ENCODE results near the gene ACTL7B.
"Not testable (repeated sequence)": the region's sequence is repeated elsewhere in the genome, so short reads cannot be mapped to it uniquely, and the experiment has no call there.

ACTL7B gene

GRCh38 chr9:108869092-108869725, 13.4 kb upstream of the ACTL7B start:
- no peak for DNase-seq

GRCh38 chr9:108867829-108868228, 12.0 kb upstream of the ACTL7B start:
- no peak for DNase-seq

GRCh38 chr9:108867116-108867515, 11.3 kb upstream of the ACTL7B start:
- no peak for DNase-seq

- DNase-seq: no peak
Measured at GRCh38 chr9:108866001-108866420, 10.2 kb upstream of the ACTL7B start.

DNA sequence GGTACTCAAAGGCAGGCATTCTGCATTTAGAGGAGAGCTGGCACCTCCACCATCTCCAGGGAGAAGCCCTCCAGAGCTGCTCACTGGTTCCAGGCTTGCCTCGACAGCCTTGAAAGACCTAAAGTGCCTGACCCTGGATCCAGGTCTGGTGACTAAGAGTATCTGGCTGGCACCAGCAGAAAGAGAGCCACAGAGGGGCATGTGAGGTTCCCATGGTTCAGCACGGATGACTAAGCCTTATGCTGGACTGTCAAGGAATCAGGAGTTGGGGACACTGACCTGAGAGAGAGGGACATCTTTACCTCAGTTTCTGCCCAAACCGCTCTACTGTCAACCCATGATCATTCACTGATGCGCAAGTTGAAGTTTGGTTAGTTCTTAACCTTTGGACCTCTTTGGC, 9.3 kb upstream of the ACTL7B start:
- no peak for DNase-seq

DNA sequence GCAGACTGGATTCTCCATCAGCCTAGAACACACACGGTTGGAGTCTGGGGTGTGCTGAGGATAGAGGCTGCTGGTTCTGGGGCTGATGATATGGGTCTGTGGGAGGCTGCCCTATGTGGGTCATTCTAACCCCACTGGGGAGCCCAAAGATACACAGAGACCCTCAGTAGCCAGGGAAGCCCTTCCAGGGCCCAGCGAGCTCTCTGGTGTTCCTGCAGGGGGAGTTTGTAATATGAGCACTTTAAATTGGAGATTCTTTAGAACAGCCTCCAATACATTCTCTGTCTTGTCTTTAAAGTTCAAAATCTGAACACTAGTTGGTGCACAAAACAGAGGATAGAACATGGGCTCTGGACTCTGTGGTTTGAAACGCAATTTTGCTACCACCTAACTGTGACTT, 8.7 kb upstream of the ACTL7B start:
- no peak for DNase-seq

DNA sequence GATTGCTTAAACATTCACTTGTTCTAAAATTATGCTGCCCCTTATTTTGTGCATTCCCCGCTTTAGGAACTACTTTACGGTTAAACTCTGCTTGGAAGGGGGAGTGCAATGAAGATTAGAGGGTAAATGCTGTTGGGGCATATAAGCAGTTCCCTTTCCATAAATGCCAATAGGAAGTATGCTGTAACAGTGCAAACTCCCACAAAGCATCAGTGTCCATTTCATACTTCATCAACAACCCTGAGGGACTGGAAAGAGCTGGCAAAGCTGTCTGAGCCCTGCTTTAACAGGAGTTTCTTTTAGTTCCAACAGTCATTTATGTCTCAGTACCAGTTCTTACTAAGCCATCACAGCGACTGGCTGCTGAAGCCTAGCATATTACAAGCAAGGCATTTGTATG, 8.1 kb upstream of the ACTL7B start:
- DNase-seq: no peak

DNA sequence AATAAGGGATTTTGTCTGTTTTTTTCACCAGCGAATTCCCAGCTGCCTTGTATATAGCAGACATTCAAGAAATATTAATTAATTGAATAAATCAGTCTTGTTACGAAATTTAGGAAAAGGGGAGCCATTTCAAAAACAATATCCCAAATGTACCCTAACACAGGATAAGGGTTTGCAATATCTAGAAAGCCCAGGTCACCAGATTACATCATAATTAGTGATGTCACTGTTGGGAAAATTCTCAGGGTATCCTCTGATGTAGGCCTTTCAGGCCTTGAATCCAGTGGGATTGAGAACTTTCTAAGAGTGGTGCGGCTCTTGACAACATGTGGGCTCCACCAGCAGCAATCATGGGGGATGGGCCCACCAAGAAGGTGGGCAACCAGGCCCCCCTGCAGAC, 6.2 kb upstream of the ACTL7B start, which contains the start of gene ACTL7A:
ACTL7A (plus strand) TSS at position 270 of the 400 bp plus-strand sequence; CDS start at position 327, 57 bp downstream.
- no peak for DNase-seq

DNA sequence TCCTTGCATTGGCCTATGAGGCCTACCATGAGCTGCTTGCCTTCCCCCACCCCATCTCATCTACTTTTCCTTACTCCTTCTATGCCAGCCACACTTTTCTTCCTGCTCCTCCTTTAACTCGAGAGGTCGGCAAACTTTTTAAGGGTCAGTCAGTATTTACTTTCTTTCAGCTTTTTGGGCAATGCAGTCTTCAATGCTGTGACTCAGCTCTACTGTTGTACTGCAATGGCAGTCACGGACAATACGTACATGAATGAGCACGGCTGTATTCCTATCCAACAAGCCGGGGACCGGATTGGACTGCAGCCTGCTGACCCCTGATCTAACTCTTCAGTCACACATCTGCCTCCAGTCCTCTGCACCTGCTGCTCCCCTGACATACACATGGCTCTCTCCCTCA, 5.7 kb upstream of the ACTL7B start:
- no peak for DNase-seq

DNA sequence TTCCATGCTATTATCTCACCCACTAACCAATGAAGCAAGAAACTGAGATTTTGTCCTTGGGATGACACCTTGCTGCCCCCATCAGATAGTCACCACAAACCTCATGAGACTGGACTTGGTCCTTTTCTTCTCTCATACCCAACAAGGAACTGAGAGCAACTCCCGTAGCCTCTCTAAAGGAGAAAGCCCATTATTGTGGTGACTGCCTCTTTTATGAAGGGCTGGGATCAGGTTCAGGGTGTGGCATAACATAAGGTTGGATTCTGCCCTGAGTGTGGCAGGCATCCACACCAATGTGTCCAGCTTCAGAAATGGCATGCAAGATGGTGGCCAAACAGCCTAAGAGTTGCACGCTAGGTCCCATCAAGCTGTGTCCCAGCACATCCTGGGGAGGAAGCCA, 5.0 kb upstream of the ACTL7B start:
- no peak for DNase-seq

- no peak for DNase-seq
Measured at GRCh38 chr9:108860354-108860753, 4.6 kb upstream of the ACTL7B start.

- DNase-seq: no peak
Measured at GRCh38 chr9:108859459-108860114, 3.8 kb upstream of the ACTL7B start.

GRCh38 chr9:108857572-108857971, 1.8 kb upstream of the ACTL7B start:
- DNase-seq: no peak

DNA sequence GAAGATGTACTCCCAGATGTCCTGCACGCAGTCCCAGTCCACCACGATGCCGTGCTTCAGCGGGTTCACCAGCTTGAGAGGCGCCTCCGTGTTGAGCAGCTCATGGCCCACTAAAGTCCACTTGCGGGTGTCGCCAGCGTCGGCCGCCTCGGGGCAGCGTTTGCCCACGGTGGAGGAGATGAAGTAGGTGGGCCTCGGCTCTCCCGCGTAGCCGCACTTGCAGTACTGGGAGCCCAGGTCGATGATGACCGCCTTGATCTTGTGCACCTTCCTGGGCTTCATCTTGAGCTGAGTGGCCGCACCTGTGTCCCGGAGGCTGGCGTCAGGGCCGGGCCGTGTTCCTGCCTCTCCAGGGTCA, 278 bp downstream of the ACTL7B start:
- no peak for DNase-seq

DNA sequence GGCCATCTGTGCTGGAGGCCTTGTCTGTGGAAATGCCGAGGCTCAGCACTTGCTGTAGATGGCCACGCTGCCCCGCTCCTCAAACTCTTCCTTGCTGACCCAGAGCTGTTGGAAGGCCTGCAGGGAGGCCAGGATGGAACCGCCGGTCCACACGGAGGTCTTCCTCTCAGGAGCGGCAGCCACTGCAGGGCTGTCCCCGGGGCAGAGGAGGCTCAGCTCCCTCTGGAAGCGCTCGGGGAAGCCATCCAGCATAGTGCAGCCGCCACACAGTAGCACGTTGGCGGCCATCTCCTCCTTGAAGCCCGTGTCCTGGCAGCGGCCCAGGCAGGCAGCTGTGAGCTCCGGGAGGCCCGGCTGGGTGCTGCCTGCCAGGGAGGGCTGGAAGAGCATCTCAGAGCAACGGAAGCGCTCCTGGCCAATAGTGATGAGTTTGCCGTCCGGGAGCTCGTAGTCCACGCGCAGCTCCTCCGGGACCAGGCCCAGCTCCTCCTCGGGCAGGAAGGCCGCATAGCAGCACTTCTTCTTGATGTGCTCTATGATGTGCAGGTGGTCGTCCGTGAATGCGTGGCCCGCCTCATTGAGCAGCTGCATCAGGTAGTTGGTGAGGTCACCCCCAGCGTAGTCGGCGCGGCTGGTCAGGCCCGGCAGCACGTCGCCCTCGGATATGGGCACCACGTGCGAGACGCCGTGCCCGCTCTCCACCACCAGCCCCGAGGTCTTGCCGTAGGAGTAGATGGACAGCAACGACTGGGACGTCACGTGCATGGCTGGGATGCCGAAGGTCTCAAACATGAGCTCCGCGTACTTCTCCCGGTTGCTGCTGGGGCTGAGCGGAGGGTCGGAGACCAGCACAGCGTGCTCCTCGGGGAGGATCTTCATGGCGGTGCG, 901 bp downstream of the ACTL7B start:
- peak in 1 of 51 donors; percentile 9 for DNase-seq

DNA sequence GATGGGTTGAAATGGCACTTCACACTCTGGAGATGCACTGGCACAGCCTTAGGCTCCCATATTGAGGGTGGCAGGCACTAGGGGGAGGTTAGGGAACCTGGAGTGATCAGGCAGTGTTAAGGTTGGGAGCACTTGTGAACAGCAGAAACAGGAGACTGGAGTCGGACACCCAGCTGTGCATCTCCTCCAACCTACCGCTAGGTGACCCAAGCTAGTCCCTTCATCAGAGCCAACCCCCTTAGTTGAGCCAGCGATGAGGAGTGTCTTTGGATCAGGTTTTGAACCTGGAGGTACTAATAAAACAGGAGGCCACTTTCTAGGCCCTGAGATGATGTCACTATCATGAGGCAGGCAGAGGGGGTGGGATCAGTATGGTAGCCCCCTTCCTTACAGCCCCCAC, 1.7 kb downstream of the ACTL7B start:
- no peak for DNase-seq

DNA sequence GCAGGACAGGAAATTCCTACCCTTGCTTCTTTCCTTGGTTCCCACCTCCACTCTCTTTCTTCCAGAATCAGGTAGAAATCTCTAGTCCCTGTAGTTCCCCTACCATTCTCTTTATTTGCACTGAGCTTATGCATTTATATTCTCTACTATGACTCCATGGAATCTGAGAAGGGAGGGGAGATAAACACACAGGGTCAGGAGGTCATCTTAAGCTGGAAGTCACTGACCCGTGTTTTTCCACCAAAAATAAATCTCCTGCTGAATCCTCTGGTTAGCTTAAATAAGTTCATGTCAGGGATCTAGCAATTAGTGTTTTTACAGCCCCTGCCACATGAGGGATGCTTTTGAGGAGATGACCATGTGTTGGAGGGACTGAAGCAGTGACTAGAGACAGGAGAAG, 3.7 kb downstream of the ACTL7B start:
- no peak for DNase-seq

GRCh38 chr9:108851138-108851537, 4.6 kb downstream of the ACTL7B start:
- DNase-seq: no peak

GRCh38 chr9:108850293-108850897, 5.4 kb downstream of the ACTL7B start:
- no peak for DNase-seq

- DNase-seq: not testable (repeated sequence)
Measured at GRCh38 chr9:108848296-108848695, 7.5 kb downstream of the ACTL7B start.

DNA sequence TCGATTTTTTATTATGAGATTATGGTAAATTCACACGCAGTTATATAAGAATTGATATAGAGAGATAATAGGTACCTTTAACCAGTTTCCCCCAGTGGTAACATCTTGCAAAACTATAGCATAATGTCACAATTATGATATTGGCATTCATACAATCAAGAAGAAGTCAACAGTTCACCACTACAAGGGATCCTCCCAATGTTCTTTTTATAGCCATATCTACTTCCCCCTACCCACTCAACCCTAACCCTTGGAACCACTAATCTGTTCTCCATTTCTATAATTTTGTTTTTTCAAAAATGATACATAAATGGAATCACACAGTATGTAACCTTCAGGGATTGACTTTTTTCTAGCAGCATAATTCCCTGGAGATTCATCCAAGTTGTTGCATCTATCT, 9.8 kb downstream of the ACTL7B start:
- DNase-seq: no peak

- DNase-seq: no peak
Measured at GRCh38 chr9:108845507-108845906, 10.3 kb downstream of the ACTL7B start.
